Stimulated activated CD8-positive, alpha-beta memory T cell treated with anti-CD3 and anti-CD28 coated beads, Interleukin-7, amount 100 ng/mL, for 1 hour (primary cell): ENCODE results near the gene ARMC9.
"Not testable (repeated sequence)": the region's sequence is repeated elsewhere in the genome, so short reads cannot be mapped to it uniquely, and the experiment has no call there.

Experiments used
- DNase-seq, 2 donors: peaks; one replicate each; pipeline ENCODE4 v3.0.0-alpha.2; 2020; ENCODE audit warnings: low read depth in 2 of 2

The ARMC9 gene

GRCh38 chr2:231183851-231184250 lies 14.6 kb upstream of the ARMC9 start:
- no peak for DNase-seq

GRCh38 chr2:231184319-231184718 lies 14.1 kb upstream of the ARMC9 start:
- DNase-seq = no peak

- DNase-seq = no peak
Measured at GRCh38 chr2:231185050-231185725, 13.2 kb upstream of the ARMC9 start.

GRCh38 chr2:231185886-231186285 lies 12.5 kb upstream of the ARMC9 start:
- DNase-seq = no peak

GRCh38 chr2:231186325-231186724 lies 12.1 kb upstream of the ARMC9 start:
- no peak for DNase-seq

- no peak for DNase-seq
Measured at GRCh38 chr2:231187736-231188505, 10.5 kb upstream of the ARMC9 start.

GRCh38 chr2:231188506-231189170 lies 9.8 kb upstream of the ARMC9 start:
- DNase-seq = no peak

- no peak for DNase-seq
Measured at GRCh38 chr2:231189171-231189530, 9.3 kb upstream of the ARMC9 start.

- DNase-seq = no peak
Measured at GRCh38 chr2:231189571-231190495, 8.6 kb upstream of the ARMC9 start.

- DNase-seq = no peak
Measured at GRCh38 chr2:231190531-231191197, 7.8 kb upstream of the ARMC9 start.

GRCh38 chr2:231191896-231192872 lies 6.2 kb upstream of the ARMC9 start:
- no peak for DNase-seq

- no peak for DNase-seq
Measured at GRCh38 chr2:231193216-231193615, 5.2 kb upstream of the ARMC9 start.

GRCh38 chr2:231196592-231196991 lies 1.8 kb upstream of the ARMC9 start:
- DNase-seq = no peak

GRCh38 chr2:231197196-231197595 lies 1.2 kb upstream of the ARMC9 start:
- DNase-seq = not testable (repeated sequence)

GRCh38 chr2:231197706-231198290 lies 633 bp upstream of the ARMC9 start:
- no peak for DNase-seq

- no peak for DNase-seq
Measured at GRCh38 chr2:231199219-231199618, 788 bp downstream of the ARMC9 start.

- DNase-seq = no peak
Measured at GRCh38 chr2:231200805-231201474, 2.5 kb downstream of the ARMC9 start.

GRCh38 chr2:231201475-231201814 lies 3.0 kb downstream of the ARMC9 start:
- DNase-seq = no peak

- no peak for DNase-seq
Measured at GRCh38 chr2:231203087-231203486, 4.7 kb downstream of the ARMC9 start.
